K562 (cell line): Measurements from ENCODE around the gene GLDN. TPM values are rescaled to one million over a fixed set of nuclear protein-coding genes. Genes with fewer than 3 reads are reported as not detected.

Experiments
- ATAC-seq: fragments of 200-7000 bp; cut with Tn5 transposase; 3 replicates; pipeline ENCODE4 v1.9.1; 2020; ENCODE audit warnings: moderate library complexity
- BruUV-seq: library from RNA; stranded (reverse); fragments of 400-500 nt; replicated peaks from 2 replicates; lab custom pipeline; 2021; lab: Mats Ljungman, UMichigan
- CTCF ChIA-PET: fragments of 300-600 bp; formaldehyde crosslinking; extraction: SDS; loops from one replicate; lab custom pipeline; 2021; ENCODE audit warnings: low intra/inter-chr PET ratio; lab: Yijun Ruan, JAX
- POLR2A ChIA-PET: fragments of 300-600, 350-650 bp; sonication (Branson Sonifier 250); formaldehyde crosslinking; extraction: SDS; loops from one replicate; lab custom pipeline; 2021; ENCODE audit warnings: antibody characterized with exemption, inconsistent platforms; lab: Yijun Ruan, JAX
- DNase-seq, 4 experiments: peaks; one replicate each; pipeline versions ENCODE4 v3.0.0 to v3.0.0-alpha.2; 2011 to 2018; ENCODE audit warnings: low spot score in 3 of 4, mixed read lengths in 3 of 4; ENCODE audit errors: extremely low read depth in 1 of 4
- FAIRE-seq: peaks from 2 replicates; lab custom pipeline; 2011; peaks lifted over from hg19 to GRCh38; lab: Jason Lieb, UNC
- H2AFZ ChIP-seq: 2 replicates; pipeline ENCODE4 v1.6.0; 2011; ENCODE audit warnings: low read depth, low read length, control low read depth, inconsistent platforms
- H3K27ac ChIP-seq: fragments of 200-600 bp; 3 replicates; pipeline ENCODE4 v1.8.0; 2011; ENCODE audit warnings: low read depth, mild to moderate bottlenecking, control low read depth, inconsistent platforms, low read length, moderate library complexity, mixed read lengths; ENCODE audit errors: extremely low read depth
- H3K27me3 ChIP-seq, 2 experiments: fragments of 300-600 bp in 1 of 2; 2 replicates in 1 of 2; 3 replicates in 1 of 2; pipeline versions ENCODE4 v1.6.0 to v1.8.0; 2011; ENCODE audit warnings: inconsistent platforms in 2 of 2, low read length in 2 of 2, mild to moderate bottlenecking in 1 of 2, mixed read lengths in 1 of 2, moderate library complexity in 1 of 2; ENCODE audit not compliant: control insufficient read depth in 2 of 2, insufficient read depth in 2 of 2
- H3K36me3 ChIP-seq: fragments of 300-600 bp; 3 replicates; pipeline ENCODE4 v1.8.0; 2011; ENCODE audit warnings: mild to moderate bottlenecking, low read length, inconsistent platforms; ENCODE audit not compliant: control insufficient read depth, insufficient read depth
- H3K4me1 ChIP-seq, 2 experiments: fragments of 200-600 bp in 1 of 2; replicated peaks in 1 of 2; 2 replicates in 1 of 2; 3 replicates in 1 of 2; pipeline versions ENCODE4 v1.5.1 to v1.8.0; 2011; ENCODE audit warnings: inconsistent platforms in 2 of 2, low read length in 2 of 2, mild to moderate bottlenecking in 1 of 2, mixed read lengths in 1 of 2, moderate library complexity in 1 of 2; ENCODE audit not compliant: control insufficient read depth in 2 of 2, insufficient read depth in 2 of 2
- H3K4me2 ChIP-seq: 2 replicates; pipeline ENCODE4 v1.6.1; 2011; ENCODE audit warnings: low read length, control low read depth, inconsistent platforms, mixed read lengths; ENCODE audit not compliant: insufficient read depth
- H3K4me3 ChIP-seq: fragments of 200-600 bp; sonication (generic), shearing (Covaris generic); 2 replicates; pipeline ENCODE4 v1.5.1; 2016; ENCODE audit warnings: control low read depth, inconsistent platforms
- H3K79me2 ChIP-seq: fragments of 200-600 bp; 3 replicates; pipeline ENCODE4 v1.8.0; 2011; ENCODE audit warnings: low read length, inconsistent platforms; ENCODE audit not compliant: control insufficient read depth, insufficient read depth
- H3K9ac ChIP-seq, 2 experiments: 2 replicates each; pipeline versions ENCODE4 v1.6.0 to v1.6.1; 2011; ENCODE audit warnings: low read depth in 2 of 2, low read length in 2 of 2, control low read depth in 1 of 2, inconsistent platforms in 1 of 2, mild to moderate bottlenecking in 1 of 2, mixed read lengths in 1 of 2; ENCODE audit not compliant: insufficient read depth in 1 of 2
- H3K9me1 ChIP-seq: one replicate; pipeline ENCODE4 v1.6.0; 2011; ENCODE audit warnings: inconsistent platforms, mild to moderate bottlenecking, low read length, moderate library complexity; ENCODE audit not compliant: control insufficient read depth, insufficient read depth
- H3K9me3 ChIP-seq: replicated peaks from 2 replicates; pipeline ENCODE4 v1.5.1; 2011; ENCODE audit warnings: low read depth, low read length, inconsistent platforms; ENCODE audit not compliant: control insufficient read depth, insufficient read depth
- H4K20me1 ChIP-seq: replicated peaks from 2 replicates; pipeline ENCODE4 v1.6.1; 2011; ENCODE audit warnings: low read length, inconsistent platforms, mixed read lengths; ENCODE audit not compliant: control insufficient read depth, insufficient read depth
- BCOR ChIP-seq: fragments of 450-650 bp; IDR thresholded peaks from 2 replicates; pipeline ENCODE4 v1.6.1; 2016
- RBM25 ChIP-seq: fragments of 200-400 bp; formaldehyde crosslinking; IDR thresholded peaks from 2 replicates; pipeline ENCODE4 v1.6.1; 2018; ENCODE audit warnings: low read length, low read depth, moderate library complexity; ENCODE audit not compliant: severe bottlenecking
- SREBF2 ChIP-seq: sonication (generic); formaldehyde crosslinking; IDR thresholded peaks from 2 replicates; pipeline ENCODE4 v1.4.0; 2020; ENCODE audit warnings: mild to moderate bottlenecking, missing genetic modification reagents
- ZNF695 ChIP-seq: fragments of 450-650 bp; formaldehyde crosslinking; IDR thresholded peaks from 2 replicates; pipeline ENCODE4 v1.4.0; 2020; ENCODE audit warnings: mild to moderate bottlenecking, moderate library complexity
- WGBS: fragments of 100-300 bp; shearing (Covaris generic); methylation state at CpG from one replicate; pipeline ENCODE4 v1.1.6; 2016; ENCODE audit warnings: low coverage, mixed read lengths; ENCODE audit not compliant: insufficient coverage; ENCODE audit errors: missing lambda C conversion rate; 5-methylcytosine and 5-hydroxymethylcytosine counted together
- in situ Hi-C: fragments of 300-500 bp; cut with MboI; formaldehyde crosslinking; loops from 4 replicates; pipeline ENCODE4 v1.15.0; 2018; ENCODE audit warnings: inconsistent platforms, mixed read lengths
- intact Hi-C: fragments of 100-400 bp; cut with micrococcal nuclease; formaldehyde crosslinking; loops from 2 replicates; pipeline ENCODE4 v1.14.2; 2022
- polyA plus RNA-seq, 8 experiments: library from polyadenylated mRNA; depleted of rRNA in 4 of 8; stranded (reverse) in 5 of 8; unstranded in 3 of 8; fragments of >200 nt; fragmentation: Nextera tagmentation in 2 of 8; fragmentation: Illumina TruSeq in 1 of 8; extraction: Ambion mirVana in 2 of 8; extraction: Trizol in 1 of 8; gene quantifications; 2 replicates each; pipeline versions ENCODE4 v1.2.1 to v1.2.3, GENCODE V29; 2011 to 2014; ENCODE audit warnings: inconsistent platforms in 1 of 8, missing spikeins in 1 of 8
- total RNA-seq, 7 experiments: library from RNA; depleted of rRNA in 6 of 7; stranded (reverse); fragments of >200 nt in 6 of 7; fragmentation: Illumina TruSeq in 2 of 7; extraction: Trizol in 2 of 7; gene quantifications; 2 replicates each; pipeline versions ENCODE4 v1.2.1 to v1.2.3, GENCODE V29; 2011 to 2021; ENCODE audit warnings: low replicate concordance in 1 of 7
- TF ChIP-seq, protein P1 (sequence below), 2 experiments: IDR thresholded peaks; 2 replicates each; pipeline ENCODE4 v1.6.1; 2011; ENCODE audit warnings: borderline replicate concordance in 1 of 2, control low read depth in 1 of 2, low read depth in 1 of 2, low read length in 1 of 2, mild to moderate bottlenecking in 1 of 2, mixed read lengths in 1 of 2, moderate library complexity in 1 of 2; ENCODE audit not compliant: insufficient read depth in 1 of 2, insufficient read length in 1 of 2, poor library complexity in 1 of 2, severe bottlenecking in 1 of 2; ENCODE audit errors: extremely low read depth in 1 of 2

Gene GLDN
- total and polyA plus RNA-seq, 9 of the 15 experiments (the other 6 are each of a cell fraction or from before 2014, with no cell fraction given) = 0.05 to 0.33 (median 0.18) TPM

- H3K9ac ChIP-seq = no peak overlapping the region
- in situ Hi-C loops = no loop called here
- ATAC-seq (no peak), DNase-seq (no peak), FAIRE-seq (no peak)
- H3K79me2 ChIP-seq = no peaks in the 10 kb centered on the region
- ChIA-PET CTCF (no interaction called here), POLR2A (no interaction called here)
- H4K20me1 ChIP-seq = 0 out of 2 replicates have a peak, but pooled peaks cover 4% of the 10 kb centered on the region
- no peak overlapping the region for H2AFZ ChIP-seq
- BruUV-seq = no TSS peak
- no peaks in the 10 kb centered on the region for H3K9me1 ChIP-seq
- H3K9me3 ChIP-seq = no peaks in the 10 kb centered on the region
- no peaks in the 10 kb centered on the region for H3K36me3 ChIP-seq
- H3K4me2 ChIP-seq = no peak overlapping the region
- peaks cover 15 to 17% of the 10 kb centered on the region in 2 experiments for H3K27me3 ChIP-seq
- no peak overlapping the region for H3K4me3 ChIP-seq
- H3K27ac ChIP-seq = no peak overlapping the region
- WGBS = 0% methylated on average over 6 of the region's 6 CpGs
- TF ChIP-seq, protein P1, sequence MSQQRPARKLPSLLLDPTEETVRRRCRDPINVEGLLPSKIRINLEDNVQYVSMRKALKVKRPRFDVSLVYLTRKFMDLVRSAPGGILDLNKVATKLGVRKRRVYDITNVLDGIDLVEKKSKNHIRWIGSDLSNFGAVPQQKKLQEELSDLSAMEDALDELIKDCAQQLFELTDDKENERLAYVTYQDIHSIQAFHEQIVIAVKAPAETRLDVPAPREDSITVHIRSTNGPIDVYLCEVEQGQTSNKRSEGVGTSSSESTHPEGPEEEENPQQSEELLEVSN (IDR thresholded peaks at IDR 0.05; ENCODE audit: borderline replicate concordance in 1 of 2, extremely low read depth in 1 of 2, insufficient read depth in 1 of 2, insufficient read length in 1 of 2, low read depth in 1 of 2, low read length in 1 of 2, poor library complexity in 1 of 2, severe bottlenecking in 1 of 2) = no peak
- TF ChIP-seq RBM25 = peak; percentile 32
- TF ChIP-seq ZNF695 (CRISPR knock-in tag) = no peak
- no peak for TF ChIP-seq SREBF2 (CRISPR knock-in tag)
- TF ChIP-seq BCOR = 0 out of 2 replicates have a peak, but pooled peaks have one; percentile 13
- intact Hi-C loops = no loop called here
- H3K4me1 ChIP-seq = no peaks in the 10 kb centered on the region
These were observed 24.0 kb downstream of the GLDN start for GRCh38 chr15:51365417-51365816.
